Fibroblast of mammary gland (primary cell): Measurements from ENCODE around the gene NRP2.

ENCODE experiments used
- DNase-seq: peaks from one replicate; pipeline ENCODE4 v3.0.0-alpha.2; 2010; ENCODE audit warnings: low read depth
- H3K4me3 ChIP-seq: 2 replicates; pipeline ENCODE4 v1.5.1; 2011; ENCODE audit warnings: low read depth, mild to moderate bottlenecking, low read length, moderate library complexity; ENCODE audit not compliant: control insufficient read depth
- TF ChIP-seq, protein P1 (sequence below): conservative IDR thresholded peaks from 2 replicates; pipeline ENCODE4 v1.5.1; 2011; ENCODE audit warnings: low read depth, low read length, inconsistent platforms; ENCODE audit not compliant: control insufficient read depth, insufficient read depth

NRP2 gene

DNA sequence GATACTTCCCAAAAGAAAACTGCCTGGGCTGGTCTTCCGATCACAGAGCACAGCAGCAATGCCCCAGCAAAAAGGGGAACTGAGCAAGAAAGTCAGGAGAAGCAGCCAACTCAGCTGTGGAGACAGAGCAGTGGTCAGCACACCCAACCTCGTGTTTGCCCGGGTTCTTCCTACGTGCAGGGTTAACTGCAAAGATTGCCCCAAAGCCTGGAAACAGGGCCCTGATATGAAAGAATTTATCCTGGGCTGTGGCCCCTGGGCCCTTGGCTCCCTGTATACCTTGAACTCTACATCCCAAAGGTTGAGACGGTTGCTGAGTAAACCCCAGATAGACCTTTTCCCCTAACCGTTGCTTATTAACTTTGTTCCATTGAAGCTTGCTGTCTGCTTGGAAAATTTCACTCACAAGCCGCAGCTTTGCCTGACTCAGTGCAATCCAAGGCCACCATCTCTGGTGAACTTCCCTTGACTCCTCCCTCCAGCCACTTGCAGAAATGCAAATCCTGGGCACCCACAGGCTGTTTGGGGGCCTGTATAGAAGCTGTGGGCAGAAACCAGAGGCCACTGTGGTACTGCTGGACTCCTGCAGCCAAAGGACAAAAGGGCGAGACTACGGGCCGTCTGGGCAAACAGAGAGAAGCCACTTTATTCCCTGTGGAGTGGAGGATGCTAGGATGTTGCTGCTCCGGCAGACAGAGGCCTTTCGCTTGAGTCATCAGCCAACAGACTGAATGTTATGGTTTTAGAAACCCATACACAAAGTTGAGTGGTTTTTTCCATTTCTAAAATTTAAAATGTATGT, 18.2 kb downstream of the NRP2 start:
- H3K4me3 ChIP-seq: no peak overlapping the region
- TF ChIP-seq, protein P1, sequence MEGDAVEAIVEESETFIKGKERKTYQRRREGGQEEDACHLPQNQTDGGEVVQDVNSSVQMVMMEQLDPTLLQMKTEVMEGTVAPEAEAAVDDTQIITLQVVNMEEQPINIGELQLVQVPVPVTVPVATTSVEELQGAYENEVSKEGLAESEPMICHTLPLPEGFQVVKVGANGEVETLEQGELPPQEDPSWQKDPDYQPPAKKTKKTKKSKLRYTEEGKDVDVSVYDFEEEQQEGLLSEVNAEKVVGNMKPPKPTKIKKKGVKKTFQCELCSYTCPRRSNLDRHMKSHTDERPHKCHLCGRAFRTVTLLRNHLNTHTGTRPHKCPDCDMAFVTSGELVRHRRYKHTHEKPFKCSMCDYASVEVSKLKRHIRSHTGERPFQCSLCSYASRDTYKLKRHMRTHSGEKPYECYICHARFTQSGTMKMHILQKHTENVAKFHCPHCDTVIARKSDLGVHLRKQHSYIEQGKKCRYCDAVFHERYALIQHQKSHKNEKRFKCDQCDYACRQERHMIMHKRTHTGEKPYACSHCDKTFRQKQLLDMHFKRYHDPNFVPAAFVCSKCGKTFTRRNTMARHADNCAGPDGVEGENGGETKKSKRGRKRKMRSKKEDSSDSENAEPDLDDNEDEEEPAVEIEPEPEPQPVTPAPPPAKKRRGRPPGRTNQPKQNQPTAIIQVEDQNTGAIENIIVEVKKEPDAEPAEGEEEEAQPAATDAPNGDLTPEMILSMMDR: no peak
- peak; percentile 79 for DNase-seq

DNA sequence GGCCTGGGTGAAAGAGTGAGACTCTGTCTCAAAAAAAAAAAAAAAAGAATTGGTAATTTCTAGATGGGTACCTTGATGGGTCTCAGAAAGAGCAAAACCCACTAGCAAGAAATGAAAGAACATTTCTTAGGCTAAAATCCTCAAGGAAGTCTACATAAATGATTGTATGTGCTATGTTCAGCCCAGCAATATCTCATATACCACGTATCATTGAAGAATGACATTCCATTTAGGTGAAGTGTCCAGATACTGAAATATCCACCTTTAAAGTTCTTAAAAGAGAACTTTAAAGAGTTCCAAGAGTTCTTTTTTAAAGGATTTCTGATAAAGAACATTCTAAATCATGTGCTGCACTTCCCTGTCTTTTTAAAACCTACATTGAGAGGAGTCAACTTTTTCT, 19.2 kb downstream of the NRP2 start:
- DNase-seq: peak; percentile 40
- TF ChIP-seq, protein P1: no peak
- no peak overlapping the region for H3K4me3 ChIP-seq

DNA sequence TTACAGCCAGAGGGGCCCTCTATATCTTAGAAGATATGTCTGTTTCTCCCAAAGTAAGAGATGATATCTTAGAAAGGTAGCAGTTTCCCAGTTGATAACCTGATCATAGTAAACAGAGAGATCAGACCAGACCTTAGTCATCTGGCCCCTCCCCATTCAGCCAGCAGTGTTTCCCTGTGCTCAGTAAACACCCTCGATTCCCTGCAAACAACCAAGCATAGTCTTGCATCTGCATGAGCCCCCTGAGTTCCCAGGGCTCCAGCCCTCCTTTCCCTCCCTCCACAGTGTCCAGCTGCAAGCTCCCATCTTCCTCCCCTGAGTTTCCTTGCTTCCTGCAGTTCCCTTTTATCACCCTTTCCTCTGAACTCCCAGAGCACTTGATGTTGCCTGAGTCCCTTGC, 20.3 kb downstream of the NRP2 start:
- TF ChIP-seq, protein P1: no peak
- no peak for DNase-seq

DNA sequence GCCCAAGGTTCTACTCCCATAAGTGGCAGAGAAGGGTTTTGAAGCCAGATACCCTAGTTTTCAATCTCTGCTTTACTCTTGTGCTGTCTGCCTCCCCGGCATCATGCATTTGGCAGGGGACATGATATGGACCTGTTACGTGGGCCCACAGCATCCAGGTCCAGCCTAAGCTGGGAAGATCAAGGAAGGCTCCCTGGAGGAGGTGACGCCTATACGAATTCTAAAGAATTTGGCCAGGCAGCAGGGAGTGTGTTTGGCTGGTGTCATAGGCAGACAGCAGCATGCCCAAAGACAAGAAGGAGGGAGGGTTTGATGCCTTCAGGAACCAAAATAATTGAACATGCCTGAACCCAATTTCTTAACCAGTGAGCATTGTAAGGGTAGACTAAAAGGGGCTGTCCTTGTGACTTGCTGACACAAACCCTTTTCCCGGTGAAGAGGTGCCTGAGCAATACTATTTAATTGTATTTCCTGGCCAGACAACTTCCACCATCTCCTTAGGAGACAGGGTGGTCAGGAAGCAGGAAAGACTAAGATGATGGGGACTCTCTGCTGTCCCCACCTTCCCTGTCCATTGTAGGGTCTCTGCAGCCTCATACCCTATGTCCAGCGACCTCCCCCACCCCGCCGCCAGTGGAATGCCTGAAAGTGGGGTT, 21.3 kb downstream of the NRP2 start:
- TF ChIP-seq, protein P1: no peak
- H3K4me3 ChIP-seq: no peak overlapping the region
- DNase-seq: no peak

More for the DNA sequence above, 20.3 kb downstream of the NRP2 start:
- no peak overlapping the region for H3K4me3 ChIP-seq

DNA sequence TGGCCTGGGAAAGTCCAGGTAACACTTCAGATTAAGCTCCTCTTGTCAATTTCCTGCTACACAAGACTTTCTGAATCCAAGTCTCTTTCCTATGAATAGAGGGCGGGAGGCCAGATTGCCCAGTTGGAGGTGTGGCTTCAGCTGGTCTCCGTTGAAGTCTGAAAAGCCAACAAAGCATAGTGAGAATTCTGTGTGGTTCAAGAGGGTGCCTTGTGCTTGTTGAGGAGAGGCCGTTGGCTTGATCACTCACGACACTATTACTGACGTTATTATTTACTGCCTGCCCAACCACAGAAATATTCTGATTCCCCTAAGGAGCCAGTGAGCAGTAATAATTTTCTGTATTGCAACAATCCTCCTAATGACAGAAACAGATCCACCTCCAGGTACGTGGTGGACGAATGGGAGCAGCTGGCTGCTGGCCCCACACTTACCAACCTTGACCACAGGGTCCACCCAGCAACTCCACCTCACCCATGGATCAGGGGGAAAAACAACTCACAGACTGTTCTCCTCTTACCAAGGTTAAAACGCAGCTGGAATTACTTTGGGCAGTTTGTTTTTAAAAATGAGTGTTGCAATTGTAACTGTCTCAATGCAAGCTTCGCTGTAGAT, 21.9 kb downstream of the NRP2 start:
- TF ChIP-seq, protein P1: no peak
- peak; percentile 42 for DNase-seq
- no peak overlapping the region for H3K4me3 ChIP-seq

DNA sequence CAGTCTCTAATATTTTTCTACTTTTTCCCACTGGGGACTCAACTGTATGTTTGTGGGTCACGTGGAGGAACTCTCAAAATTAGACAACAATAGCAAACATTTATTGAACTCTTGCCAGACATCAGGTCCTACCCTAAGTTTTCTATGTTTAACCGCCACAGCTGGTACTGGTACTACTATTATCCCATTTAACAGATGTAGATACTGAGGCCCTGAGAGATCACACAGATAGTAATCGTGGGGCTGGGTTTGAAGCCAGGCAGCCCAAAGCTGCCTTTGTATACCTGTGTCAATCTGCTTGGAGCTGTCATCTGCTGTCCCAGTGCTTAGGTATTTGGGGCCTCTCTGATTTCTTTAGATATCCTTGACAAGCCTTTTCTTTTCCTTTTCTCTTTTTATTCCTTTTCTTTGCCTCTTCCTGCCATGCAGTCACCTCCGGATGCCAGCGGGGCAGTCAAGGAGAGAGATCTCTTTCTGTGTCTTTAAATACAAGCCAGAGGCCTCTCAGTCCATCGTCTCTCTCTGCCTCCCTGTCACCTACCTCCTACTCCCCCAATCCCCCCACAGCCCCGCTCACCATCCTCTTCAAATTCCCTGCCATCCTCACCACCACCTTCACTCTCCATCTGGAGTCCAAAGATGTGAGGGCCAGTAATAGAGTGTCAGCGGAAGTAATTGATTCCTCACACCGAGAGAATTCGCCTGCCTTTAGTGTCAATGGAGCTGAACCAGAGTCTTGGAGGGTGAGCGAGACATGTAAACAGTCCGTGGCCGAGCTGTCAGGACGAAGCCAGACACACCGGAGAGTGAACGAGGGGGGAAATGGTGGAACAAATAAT, 23.4 kb downstream of the NRP2 start:
- TF ChIP-seq, protein P1: no peak
- H3K4me3 ChIP-seq: no peak overlapping the region
- no peak for DNase-seq
